HepG2 (cell line): ENCODE measurements around the gene TERC. TPM values are rescaled to one million over a fixed set of nuclear protein-coding genes. Genes with fewer than 3 reads are reported as not detected.
A peak's percentile ranks its signal among the peaks of the same experiment; 100 is the strongest.

Source experiments
- HNRNPL ChIP-seq: fragments of 200-400 bp; formaldehyde crosslinking; IDR thresholded peaks from 2 replicates; pipeline ENCODE4 v1.6.1; 2017; ENCODE audit warnings: mild to moderate bottlenecking, low read depth, low read length
- NFE2L2 ChIP-seq: fragments of 150-350 bp; IDR thresholded peaks from 2 replicates; pipeline ENCODE4 v1.6.1; 2014; ENCODE audit warnings: low read length
- NFIC ChIP-seq: IDR thresholded peaks from 2 replicates; pipeline ENCODE4 v1.6.1; 2012; ENCODE audit warnings: mild to moderate bottlenecking, low read length, inconsistent platforms
- RAD21 ChIP-seq: fragments of 450-650 bp; formaldehyde crosslinking; IDR thresholded peaks from 2 replicates; pipeline ENCODE4 v1.5.0; 2020; ENCODE audit warnings: mild to moderate bottlenecking
- ZNF335 ChIP-seq: sonication (generic); formaldehyde crosslinking; IDR thresholded peaks from 2 replicates; pipeline ENCODE4 v1.4.0; 2020; ENCODE audit warnings: missing genetic modification reagents
- polyA plus RNA-seq, 8 experiments: library from polyadenylated mRNA; depleted of rRNA in 3 of 8; stranded (reverse) in 7 of 8; unstranded in 1 of 8; fragments of >200 nt; fragmentation: Illumina TruSeq in 4 of 8; extraction: Trizol in 4 of 8; gene quantifications; 2 replicates each; pipeline versions ENCODE4 v1.2.1 to v1.2.3, GENCODE V29; 2011 to 2016; ENCODE audit warnings: low read depth in 4 of 8, missing spikeins in 1 of 8, mixed read lengths in 1 of 8; ENCODE audit not compliant: insufficient read depth in 1 of 8
- total RNA-seq, 5 experiments: library from RNA; depleted of rRNA; stranded (reverse); fragments of >200 nt; fragmentation: Illumina TruSeq; extraction: Trizol; gene quantifications; 2 replicates each; pipeline ENCODE4 v1.2.3, GENCODE V29; 2016; ENCODE audit warnings: low read depth in 1 of 5
- TF ChIP-seq, protein P1 (sequence below): sonication (generic); formaldehyde crosslinking; IDR thresholded peaks from 2 replicates; pipeline ENCODE4 v1.4.0; 2020; ENCODE audit warnings: missing genetic modification reagents
- TF ChIP-seq, protein P2 (sequence below): sonication (generic); formaldehyde crosslinking; IDR thresholded peaks from 2 replicates; pipeline ENCODE4 v1.4.0; 2020; ENCODE audit warnings: missing genetic modification reagents, borderline replicate concordance
- TF ChIP-seq, protein P3 (sequence below): sonication (generic); formaldehyde crosslinking; IDR thresholded peaks from one replicate; pipeline ENCODE4 v1.5.1; 2020; ENCODE audit warnings: mild to moderate bottlenecking, missing genetic modification reagents; ENCODE audit errors: not compliant biosample characterization
- TF ChIP-seq, protein P4 (sequence below): sonication (generic); formaldehyde crosslinking; IDR thresholded peaks from 2 replicates; pipeline ENCODE4 v1.4.0; 2020; ENCODE audit warnings: missing genetic modification reagents

TERC gene
- total and polyA plus RNA-seq, 2 of the 13 experiments (the other 11 are each of a cell fraction or from before 2014, with no cell fraction given): 1.3 to 74.6 TPM

DNA sequence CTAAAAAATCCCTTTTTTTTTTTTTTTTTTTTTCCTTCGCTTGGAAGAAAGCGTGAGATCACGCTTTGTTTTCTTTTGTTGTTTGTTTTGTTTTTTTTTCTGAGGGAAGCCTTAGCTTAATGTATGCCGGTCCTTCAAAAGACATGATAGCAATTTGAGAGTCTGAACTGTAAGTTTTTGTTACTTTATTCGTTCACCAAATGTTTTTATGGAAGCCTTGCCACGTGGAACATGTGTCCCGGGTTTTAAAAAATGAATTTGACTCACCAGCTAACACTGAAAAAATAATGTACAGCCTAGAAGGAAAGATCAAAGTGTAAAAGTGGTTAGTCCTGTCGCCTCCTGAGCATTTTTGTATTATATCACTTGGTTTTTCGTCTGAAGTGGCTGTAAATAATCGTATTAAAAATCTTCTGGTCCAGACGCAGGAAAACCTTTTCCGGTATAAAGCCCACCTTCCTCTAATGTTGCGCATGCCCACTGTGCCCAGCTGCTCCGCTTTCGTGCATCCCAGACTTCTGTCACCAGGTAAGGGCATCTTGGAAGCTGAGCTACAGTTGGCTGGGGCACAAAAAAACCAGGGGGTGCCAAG is 7.5 kb upstream of the TERC start (continued):
- TF ChIP-seq, protein P1, sequence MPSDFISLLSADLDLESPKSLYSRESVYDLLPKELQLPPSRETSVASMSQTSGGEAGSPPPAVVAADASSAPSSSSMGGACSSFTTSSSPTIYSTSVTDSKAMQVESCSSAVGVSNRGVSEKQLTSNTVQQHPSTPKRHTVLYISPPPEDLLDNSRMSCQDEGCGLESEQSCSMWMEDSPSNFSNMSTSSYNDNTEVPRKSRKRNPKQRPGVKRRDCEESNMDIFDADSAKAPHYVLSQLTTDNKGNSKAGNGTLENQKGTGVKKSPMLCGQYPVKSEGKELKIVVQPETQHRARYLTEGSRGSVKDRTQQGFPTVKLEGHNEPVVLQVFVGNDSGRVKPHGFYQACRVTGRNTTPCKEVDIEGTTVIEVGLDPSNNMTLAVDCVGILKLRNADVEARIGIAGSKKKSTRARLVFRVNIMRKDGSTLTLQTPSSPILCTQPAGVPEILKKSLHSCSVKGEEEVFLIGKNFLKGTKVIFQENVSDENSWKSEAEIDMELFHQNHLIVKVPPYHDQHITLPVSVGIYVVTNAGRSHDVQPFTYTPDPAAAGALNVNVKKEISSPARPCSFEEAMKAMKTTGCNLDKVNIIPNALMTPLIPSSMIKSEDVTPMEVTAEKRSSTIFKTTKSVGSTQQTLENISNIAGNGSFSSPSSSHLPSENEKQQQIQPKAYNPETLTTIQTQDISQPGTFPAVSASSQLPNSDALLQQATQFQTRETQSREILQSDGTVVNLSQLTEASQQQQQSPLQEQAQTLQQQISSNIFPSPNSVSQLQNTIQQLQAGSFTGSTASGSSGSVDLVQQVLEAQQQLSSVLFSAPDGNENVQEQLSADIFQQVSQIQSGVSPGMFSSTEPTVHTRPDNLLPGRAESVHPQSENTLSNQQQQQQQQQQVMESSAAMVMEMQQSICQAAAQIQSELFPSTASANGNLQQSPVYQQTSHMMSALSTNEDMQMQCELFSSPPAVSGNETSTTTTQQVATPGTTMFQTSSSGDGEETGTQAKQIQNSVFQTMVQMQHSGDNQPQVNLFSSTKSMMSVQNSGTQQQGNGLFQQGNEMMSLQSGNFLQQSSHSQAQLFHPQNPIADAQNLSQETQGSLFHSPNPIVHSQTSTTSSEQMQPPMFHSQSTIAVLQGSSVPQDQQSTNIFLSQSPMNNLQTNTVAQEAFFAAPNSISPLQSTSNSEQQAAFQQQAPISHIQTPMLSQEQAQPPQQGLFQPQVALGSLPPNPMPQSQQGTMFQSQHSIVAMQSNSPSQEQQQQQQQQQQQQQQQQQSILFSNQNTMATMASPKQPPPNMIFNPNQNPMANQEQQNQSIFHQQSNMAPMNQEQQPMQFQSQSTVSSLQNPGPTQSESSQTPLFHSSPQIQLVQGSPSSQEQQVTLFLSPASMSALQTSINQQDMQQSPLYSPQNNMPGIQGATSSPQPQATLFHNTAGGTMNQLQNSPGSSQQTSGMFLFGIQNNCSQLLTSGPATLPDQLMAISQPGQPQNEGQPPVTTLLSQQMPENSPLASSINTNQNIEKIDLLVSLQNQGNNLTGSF (CRISPR knock-in tag): no peak
- TF ChIP-seq HNRNPL: no peak
- 0 out of 2 replicates have a peak, but pooled peaks have one; percentile 11 for TF ChIP-seq NFIC
- no peak for TF ChIP-seq NFE2L2
- TF ChIP-seq, protein P2, sequence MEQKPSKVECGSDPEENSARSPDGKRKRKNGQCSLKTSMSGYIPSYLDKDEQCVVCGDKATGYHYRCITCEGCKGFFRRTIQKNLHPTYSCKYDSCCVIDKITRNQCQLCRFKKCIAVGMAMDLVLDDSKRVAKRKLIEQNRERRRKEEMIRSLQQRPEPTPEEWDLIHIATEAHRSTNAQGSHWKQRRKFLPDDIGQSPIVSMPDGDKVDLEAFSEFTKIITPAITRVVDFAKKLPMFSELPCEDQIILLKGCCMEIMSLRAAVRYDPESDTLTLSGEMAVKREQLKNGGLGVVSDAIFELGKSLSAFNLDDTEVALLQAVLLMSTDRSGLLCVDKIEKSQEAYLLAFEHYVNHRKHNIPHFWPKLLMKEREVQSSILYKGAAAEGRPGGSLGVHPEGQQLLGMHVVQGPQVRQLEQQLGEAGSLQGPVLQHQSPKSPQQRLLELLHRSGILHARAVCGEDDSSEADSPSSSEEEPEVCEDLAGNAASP (CRISPR knock-in tag): 0 out of 2 replicates have a peak, but pooled peaks have one; percentile 3
- peak; percentile 1; the same call in 1 of the 2 replicates for TF ChIP-seq ZNF335 (CRISPR knock-in tag)
- TF ChIP-seq, protein P3, sequence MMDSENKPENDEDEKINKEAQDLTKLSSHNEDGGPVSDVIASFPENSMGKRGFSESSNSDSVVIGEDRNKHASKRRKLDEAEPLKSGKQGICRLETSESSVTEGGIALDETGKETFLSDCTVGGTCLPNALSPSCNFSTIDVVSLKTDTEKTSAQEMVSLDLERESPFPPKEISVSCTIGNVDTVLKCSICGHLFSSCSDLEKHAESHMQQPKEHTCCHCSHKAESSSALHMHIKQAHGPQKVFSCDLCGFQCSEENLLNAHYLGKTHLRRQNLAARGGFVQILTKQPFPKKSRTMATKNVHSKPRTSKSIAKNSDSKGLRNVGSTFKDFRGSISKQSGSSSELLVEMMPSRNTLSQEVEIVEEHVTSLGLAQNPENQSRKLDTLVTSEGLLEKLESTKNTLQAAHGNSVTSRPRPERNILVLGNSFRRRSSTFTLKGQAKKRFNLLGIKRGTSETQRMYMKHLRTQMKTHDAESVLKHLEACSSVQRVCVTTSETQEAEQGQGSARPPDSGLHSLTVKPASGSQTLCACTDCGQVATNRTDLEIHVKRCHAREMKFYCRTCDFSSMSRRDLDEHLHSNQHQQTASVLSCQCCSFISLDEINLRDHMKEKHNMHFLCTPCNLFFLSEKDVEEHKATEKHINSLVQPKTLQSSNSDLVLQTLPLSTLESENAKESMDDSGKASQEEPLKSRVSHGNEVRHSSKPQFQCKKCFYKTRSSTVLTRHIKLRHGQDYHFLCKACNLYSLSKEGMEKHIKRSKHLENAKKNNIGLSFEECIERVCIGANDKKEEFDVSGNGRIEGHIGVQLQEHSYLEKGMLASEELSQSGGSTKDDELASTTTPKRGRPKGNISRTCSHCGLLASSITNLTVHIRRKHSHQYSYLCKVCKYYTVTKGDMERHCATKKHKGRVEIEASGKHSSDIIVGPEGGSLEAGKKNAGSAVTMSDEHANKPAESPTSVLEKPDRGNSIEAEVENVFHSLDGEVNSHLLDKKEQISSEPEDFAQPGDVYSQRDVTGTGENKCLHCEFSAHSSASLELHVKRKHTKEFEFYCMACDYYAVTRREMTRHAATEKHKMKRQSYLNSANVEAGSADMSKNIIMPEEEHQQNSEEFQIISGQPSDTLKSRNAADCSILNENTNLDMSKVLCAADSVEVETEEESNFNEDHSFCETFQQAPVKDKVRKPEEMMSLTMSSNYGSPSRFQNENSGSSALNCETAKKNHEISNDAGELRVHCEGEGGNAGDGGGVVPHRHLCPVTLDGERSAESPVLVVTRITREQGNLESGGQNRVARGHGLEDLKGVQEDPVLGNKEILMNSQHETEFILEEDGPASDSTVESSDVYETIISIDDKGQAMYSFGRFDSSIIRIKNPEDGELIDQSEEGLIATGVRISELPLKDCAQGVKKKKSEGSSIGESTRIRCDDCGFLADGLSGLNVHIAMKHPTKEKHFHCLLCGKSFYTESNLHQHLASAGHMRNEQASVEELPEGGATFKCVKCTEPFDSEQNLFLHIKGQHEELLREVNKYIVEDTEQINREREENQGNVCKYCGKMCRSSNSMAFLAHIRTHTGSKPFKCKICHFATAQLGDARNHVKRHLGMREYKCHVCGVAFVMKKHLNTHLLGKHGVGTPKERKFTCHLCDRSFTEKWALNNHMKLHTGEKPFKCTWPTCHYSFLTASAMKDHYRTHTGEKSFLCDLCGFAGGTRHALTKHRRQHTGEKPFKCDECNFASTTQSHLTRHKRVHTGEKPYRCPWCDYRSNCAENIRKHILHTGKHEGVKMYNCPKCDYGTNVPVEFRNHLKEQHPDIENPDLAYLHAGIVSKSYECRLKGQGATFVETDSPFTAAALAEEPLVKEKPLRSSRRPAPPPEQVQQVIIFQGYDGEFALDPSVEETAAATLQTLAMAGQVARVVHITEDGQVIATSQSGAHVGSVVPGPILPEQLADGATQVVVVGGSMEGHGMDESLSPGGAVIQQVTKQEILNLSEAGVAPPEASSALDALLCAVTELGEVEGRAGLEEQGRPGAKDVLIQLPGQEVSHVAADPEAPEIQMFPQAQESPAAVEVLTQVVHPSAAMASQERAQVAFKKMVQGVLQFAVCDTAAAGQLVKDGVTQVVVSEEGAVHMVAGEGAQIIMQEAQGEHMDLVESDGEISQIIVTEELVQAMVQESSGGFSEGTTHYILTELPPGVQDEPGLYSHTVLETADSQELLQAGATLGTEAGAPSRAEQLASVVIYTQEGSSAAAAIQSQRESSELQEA: no peak
- TF ChIP-seq, protein P4, sequence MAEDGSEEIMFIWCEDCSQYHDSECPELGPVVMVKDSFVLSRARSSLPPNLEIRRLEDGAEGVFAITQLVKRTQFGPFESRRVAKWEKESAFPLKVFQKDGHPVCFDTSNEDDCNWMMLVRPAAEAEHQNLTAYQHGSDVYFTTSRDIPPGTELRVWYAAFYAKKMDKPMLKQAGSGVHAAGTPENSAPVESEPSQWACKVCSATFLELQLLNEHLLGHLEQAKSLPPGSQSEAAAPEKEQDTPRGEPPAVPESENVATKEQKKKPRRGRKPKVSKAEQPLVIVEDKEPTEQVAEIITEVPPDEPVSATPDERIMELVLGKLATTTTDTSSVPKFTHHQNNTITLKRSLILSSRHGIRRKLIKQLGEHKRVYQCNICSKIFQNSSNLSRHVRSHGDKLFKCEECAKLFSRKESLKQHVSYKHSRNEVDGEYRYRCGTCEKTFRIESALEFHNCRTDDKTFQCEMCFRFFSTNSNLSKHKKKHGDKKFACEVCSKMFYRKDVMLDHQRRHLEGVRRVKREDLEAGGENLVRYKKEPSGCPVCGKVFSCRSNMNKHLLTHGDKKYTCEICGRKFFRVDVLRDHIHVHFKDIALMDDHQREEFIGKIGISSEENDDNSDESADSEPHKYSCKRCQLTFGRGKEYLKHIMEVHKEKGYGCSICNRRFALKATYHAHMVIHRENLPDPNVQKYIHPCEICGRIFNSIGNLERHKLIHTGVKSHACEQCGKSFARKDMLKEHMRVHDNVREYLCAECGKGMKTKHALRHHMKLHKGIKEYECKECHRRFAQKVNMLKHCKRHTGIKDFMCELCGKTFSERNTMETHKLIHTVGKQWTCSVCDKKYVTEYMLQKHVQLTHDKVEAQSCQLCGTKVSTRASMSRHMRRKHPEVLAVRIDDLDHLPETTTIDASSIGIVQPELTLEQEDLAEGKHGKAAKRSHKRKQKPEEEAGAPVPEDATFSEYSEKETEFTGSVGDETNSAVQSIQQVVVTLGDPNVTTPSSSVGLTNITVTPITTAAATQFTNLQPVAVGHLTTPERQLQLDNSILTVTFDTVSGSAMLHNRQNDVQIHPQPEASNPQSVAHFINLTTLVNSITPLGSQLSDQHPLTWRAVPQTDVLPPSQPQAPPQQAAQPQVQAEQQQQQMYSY (CRISPR knock-in tag): no peak
- no peak for TF ChIP-seq RAD21 (CRISPR knock-in tag)
